Measurements from ENCODE around the gene PTMS. TPM values are rescaled to one million over a fixed set of nuclear protein-coding genes. Genes with fewer than 3 reads are reported as not detected.

Gene PTMS
- polyA plus RNA-seq, 1 experiment, result 234 TPM

DNA sequence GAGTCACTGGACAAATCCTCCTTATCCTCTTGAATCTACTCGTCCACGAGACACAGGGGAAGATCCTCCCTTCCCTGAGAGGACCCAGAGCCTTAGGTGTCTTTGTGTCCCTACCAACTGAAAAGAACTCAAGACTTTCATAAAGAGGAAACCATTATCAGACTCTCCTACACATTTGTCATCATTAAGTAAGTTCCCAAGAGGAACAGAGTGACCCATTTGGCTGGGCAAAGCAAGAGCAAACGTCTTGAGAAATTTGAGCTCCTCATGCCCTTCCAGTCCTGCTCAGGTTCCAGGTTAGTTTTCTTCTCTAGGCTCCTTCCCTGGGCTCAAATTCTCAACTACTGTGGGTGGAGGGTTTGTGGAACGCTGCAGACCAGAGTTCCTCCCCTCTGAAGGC is 18.9 kb upstream of the PTMS start:
- no peaks in the 10 kb centered on the region for H3K27me3 ChIP-seq (ENCODE audit: control insufficient read depth, insufficient read depth, low read length)
- ChIA-PET CTCF (interaction anchor here (0.8 to 1.5 kb wide), 3 partner anchors 19 to 101 kb away, joined by 3 to 4 read pairs (median 3); partner anchors contain the start of gene PTMS), POLR2A (interaction anchor here (0.9 kb wide), 1 partner anchor 134 kb away, joined by 3 read pairs; no protein-coding TSS in a partner anchor)
- TF ChIP-seq, protein P1, sequence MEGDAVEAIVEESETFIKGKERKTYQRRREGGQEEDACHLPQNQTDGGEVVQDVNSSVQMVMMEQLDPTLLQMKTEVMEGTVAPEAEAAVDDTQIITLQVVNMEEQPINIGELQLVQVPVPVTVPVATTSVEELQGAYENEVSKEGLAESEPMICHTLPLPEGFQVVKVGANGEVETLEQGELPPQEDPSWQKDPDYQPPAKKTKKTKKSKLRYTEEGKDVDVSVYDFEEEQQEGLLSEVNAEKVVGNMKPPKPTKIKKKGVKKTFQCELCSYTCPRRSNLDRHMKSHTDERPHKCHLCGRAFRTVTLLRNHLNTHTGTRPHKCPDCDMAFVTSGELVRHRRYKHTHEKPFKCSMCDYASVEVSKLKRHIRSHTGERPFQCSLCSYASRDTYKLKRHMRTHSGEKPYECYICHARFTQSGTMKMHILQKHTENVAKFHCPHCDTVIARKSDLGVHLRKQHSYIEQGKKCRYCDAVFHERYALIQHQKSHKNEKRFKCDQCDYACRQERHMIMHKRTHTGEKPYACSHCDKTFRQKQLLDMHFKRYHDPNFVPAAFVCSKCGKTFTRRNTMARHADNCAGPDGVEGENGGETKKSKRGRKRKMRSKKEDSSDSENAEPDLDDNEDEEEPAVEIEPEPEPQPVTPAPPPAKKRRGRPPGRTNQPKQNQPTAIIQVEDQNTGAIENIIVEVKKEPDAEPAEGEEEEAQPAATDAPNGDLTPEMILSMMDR (IDR thresholded peaks at IDR 0.05; ENCODE audit: insufficient read depth, low read depth, low read length), result no peak
- peaks cover 44% of the 10 kb centered on the region for H3K36me3 ChIP-seq (ENCODE audit: control insufficient read depth, insufficient read depth, low read length)
- DNase-seq (ENCODE audit: low read depth), result no peak
- H3K4me3 ChIP-seq (ENCODE audit: low read depth, low read length), result no peak overlapping the region

- ChIA-PET POLR2A (no interaction called here), CTCF (interaction anchor here (1.1 kb wide), 1 partner anchor 30 kb away, joined by 3 read pairs; no protein-coding TSS in a partner anchor)
- H3K27me3 ChIP-seq (ENCODE audit: control insufficient read depth, insufficient read depth, low read length), result no peaks in the 10 kb centered on the region
- DNase-seq (ENCODE audit: low read depth), result no peak
- TF ChIP-seq, protein P1 (IDR thresholded peaks at IDR 0.05; ENCODE audit: insufficient read depth, low read depth, low read length), result no peak
- H3K4me3 ChIP-seq (ENCODE audit: low read depth, low read length), result no peak overlapping the region
- peaks cover 44% of the 10 kb centered on the region for H3K36me3 ChIP-seq (ENCODE audit: control insufficient read depth, insufficient read depth, low read length)
Measured at GRCh38 chr12:6748761-6749160, 17.4 kb upstream of the PTMS start.

DNA sequence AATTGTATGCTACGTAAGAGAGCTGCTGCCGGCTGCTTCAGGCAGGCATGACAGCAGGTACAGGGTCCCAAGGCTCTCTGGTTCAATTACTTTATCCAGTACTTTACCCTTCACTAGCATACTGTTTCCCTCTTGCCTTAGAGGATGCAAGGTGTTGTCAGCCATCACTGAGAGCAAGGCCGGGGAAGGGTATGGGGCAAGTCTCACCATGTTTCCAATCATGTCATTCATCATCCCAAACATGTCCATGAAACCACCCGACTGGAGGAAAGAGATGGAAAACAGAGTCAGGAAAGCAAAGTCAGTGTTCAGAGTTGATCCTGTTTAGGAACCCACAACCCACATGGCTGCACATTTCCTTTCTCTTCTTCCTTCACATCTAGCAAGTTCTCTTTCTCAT is 15.7 kb upstream of the PTMS start:
- H3K27me3 ChIP-seq (ENCODE audit: control insufficient read depth, insufficient read depth, low read length), result no peaks in the 10 kb centered on the region
- TF ChIP-seq, protein P1 (IDR thresholded peaks at IDR 0.05; ENCODE audit: insufficient read depth, low read depth, low read length), result no peak
- peaks cover 43% of the 10 kb centered on the region for H3K36me3 ChIP-seq (ENCODE audit: control insufficient read depth, insufficient read depth, low read length)
- no peak overlapping the region for H3K4me3 ChIP-seq (ENCODE audit: low read depth, low read length)
- POLR2A ChIA-PET, result no interaction called here
- CTCF ChIA-PET, result no interaction called here
- no peak for DNase-seq (ENCODE audit: low read depth)

- DNase-seq (ENCODE audit: low read depth), result no peak
- POLR2A ChIA-PET, result interaction anchor here (0.5 to 1.3 kb wide), 2 partner anchors 14 to 101 kb away, joined by 5 read pairs; partner anchors contain the start of gene PTMS
- TF ChIP-seq, protein P1 (IDR thresholded peaks at IDR 0.05; ENCODE audit: insufficient read depth, low read depth, low read length), result no peak
- CTCF ChIA-PET, result interaction anchor here (0.6 to 13.4 kb wide), 15 partner anchors 8 to 133 kb away, joined by 3 to 222 read pairs (median 12); partner anchors contain the start of genes GPR162, LAG3, P3H3 and PTMS
- Histone ChIP-seq H3K27me3 (ENCODE audit: control insufficient read depth, insufficient read depth, low read length) (no peaks in the 10 kb centered on the region), H3K4me3 (ENCODE audit: low read depth, low read length) (peak overlapping the region; percentile 98), H3K36me3 (ENCODE audit: control insufficient read depth, insufficient read depth, low read length) (peaks cover 39% of the 10 kb centered on the region)
Measured at GRCh38 chr12:6751767-6752166, 14.4 kb upstream of the PTMS start.

DNA sequence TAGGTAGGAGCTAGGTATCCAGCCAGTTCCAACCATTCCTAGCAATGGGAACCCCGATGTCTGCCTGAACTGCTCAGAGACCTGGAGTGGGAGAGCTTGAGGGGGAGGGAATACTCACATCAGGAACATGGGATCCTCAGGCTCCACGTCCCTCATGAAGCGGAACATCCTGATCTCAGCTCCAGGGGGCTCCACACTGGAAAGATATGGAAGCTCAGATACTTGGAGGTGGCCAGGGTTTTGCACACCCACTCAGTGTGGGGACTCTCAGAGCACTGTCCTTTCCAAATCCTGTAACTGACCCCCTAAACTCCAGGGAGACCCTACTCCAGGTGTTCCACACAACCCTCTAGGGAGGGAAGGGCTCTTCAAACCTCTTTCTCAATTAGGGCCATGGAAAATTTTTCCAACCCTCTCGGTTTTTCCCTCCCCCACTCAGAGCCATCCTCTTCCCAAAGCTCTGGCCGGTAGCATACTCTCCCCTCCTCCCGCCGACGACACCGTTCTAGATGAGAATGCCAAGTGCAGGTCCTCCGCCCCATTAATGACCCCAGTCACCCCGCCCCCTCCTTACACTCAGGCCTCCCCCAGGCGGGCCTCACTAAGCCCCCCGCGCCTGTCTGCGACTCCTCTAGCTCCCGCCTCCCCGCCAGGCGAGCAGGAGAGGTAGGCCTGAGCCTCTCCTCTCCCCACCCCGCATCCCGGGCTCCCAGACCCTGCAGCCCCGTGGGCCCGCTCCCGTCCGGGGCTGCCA is 13.8 kb upstream of the PTMS start:
- DNase-seq (ENCODE audit: low read depth), result no peak
- peaks cover 37% of the 10 kb centered on the region for H3K36me3 ChIP-seq (ENCODE audit: control insufficient read depth, insufficient read depth, low read length)
- ChIA-PET POLR2A (interaction anchor here (0.5 to 1.9 kb wide), 5 partner anchors 13 to 380 kb away, joined by 3 to 14 read pairs (median 5); partner anchors contain the start of gene PTMS), CTCF (interaction anchor here (0.6 to 13.4 kb wide), 31 partner anchors 8 to 681 kb away, joined by 3 to 222 read pairs (median 6); partner anchors contain the start of genes CDCA3, COPS7A, GPR162 and LAG3)
- H3K27me3 ChIP-seq (ENCODE audit: control insufficient read depth, insufficient read depth, low read length), result no peaks in the 10 kb centered on the region
- peak overlapping the region; percentile 98 for H3K4me3 ChIP-seq (ENCODE audit: low read depth, low read length)
- TF ChIP-seq, protein P1 (IDR thresholded peaks at IDR 0.05; ENCODE audit: insufficient read depth, low read depth, low read length), result peak; percentile 63

All from BJ (cell line).